MCF 10A (cell line): ENCODE data around the gene CDH3. TPM values are rescaled to one million over a fixed set of nuclear protein-coding genes. Genes with fewer than 3 reads are reported as not detected.

Experiments
- BruUV-seq: library from RNA; stranded (reverse); fragments of 400-500 nt; replicated peaks from 2 replicates; lab custom pipeline; 2021; lab: Mats Ljungman, UMichigan
- CTCF ChIA-PET: fragments of 300-600 bp; sonication (Branson Sonifier 250); formaldehyde crosslinking; extraction: SDS; loops from one replicate; lab custom pipeline; 2021; ENCODE audit warnings: antibody characterized with exemption, inconsistent platforms; lab: Yijun Ruan, JAX
- POLR2A ChIA-PET: fragments of 300-600, 350-650 bp; sonication (Branson Sonifier 250); formaldehyde crosslinking; extraction: SDS; loops from one replicate; lab custom pipeline; 2020; ENCODE audit warnings: antibody characterized with exemption, inconsistent platforms; lab: Yijun Ruan, JAX
- DNase-seq: peaks from one replicate; pipeline ENCODE4 v3.0.0-alpha.2; 2018; ENCODE audit not compliant: unreplicated experiment
- H3K27ac Mint-ChIP-seq: one replicate; pipeline ENCODE4 v1.8.0; 2022; ENCODE audit warnings: mild to moderate bottlenecking, low read depth, mixed read lengths; ENCODE audit not compliant: unreplicated experiment
- H3K27me3 Mint-ChIP-seq: one replicate; pipeline ENCODE4 v1.8.0; 2022; ENCODE audit warnings: mixed read lengths; ENCODE audit not compliant: insufficient read depth, unreplicated experiment
- H3K36me3 Mint-ChIP-seq: one replicate; pipeline ENCODE4 v1.8.0; 2022; ENCODE audit warnings: mild to moderate bottlenecking, moderate library complexity, mixed read lengths; ENCODE audit not compliant: insufficient read depth, unreplicated experiment
- H3K4me1 Mint-ChIP-seq: one replicate; pipeline ENCODE4 v1.8.0; 2022; ENCODE audit warnings: mixed read lengths; ENCODE audit not compliant: insufficient read depth, unreplicated experiment
- H3K4me3 Mint-ChIP-seq: one replicate; pipeline ENCODE4 v1.8.0; 2022; ENCODE audit warnings: mild to moderate bottlenecking, moderate library complexity, mixed read lengths; ENCODE audit not compliant: unreplicated experiment
- H3K9me3 Mint-ChIP-seq: one replicate; pipeline ENCODE4 v1.8.0; 2022; ENCODE audit warnings: mixed read lengths; ENCODE audit not compliant: unreplicated experiment
- CTCF ChIP-seq: fragments of 200-600 bp; IDR thresholded peaks from one replicate; pipeline ENCODE4 v1.8.0; 2022; ENCODE audit warnings: antibody characterized with exemption, mild to moderate bottlenecking; ENCODE audit not compliant: unreplicated experiment
- intact Hi-C: fragments of 100-400 bp; cut with micrococcal nuclease; formaldehyde crosslinking; loops from 2 replicates; pipeline ENCODE4 v1.14.1; 2022
- total RNA-seq: library from RNA; stranded (reverse); gene quantifications from 2 replicates; pipeline ENCODE4 v1.2.3, GENCODE V29; 2022

Gene CDH3
- total RNA-seq, 1 experiment from 2014 or later: 107 TPM

DNA sequence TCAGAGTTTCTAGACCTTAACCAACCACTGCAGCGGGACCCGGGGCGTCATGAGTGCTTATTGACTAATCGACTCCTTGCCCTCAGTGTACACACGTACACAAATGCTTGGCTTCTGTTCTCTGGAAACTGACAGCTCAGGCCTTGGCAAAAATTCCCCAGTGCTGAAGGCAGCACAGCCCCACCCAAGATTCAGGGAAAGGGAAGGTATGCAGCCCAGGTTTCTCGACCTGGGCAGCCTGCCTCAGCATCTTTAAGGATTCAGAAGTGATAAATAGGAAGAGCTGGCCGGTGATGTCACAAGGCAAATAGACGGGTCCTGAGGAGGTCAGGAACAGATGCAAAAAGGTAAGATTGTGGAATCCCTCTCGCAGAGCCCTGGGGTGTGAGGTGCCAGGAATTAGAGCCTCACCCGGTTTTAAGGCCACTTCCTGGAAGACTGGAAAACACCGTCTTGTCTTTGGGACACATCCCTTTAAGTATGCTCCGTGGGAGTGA lies 9.0 kb upstream of the CDH3 start:
- BruUV-seq: no TSS peak
- CTCF ChIA-PET: interaction anchor here (0.5 to 2.8 kb wide), 6 partner anchors 24 to 115 kb away, joined by 3 to 11 read pairs (median 4); no protein-coding TSS in a partner anchor
- Mint-ChIP-seq H3K4me3 (peak overlapping the region; percentile 26), H3K36me3 (peaks cover 4% of the 10 kb centered on the region), H3K4me1 (peaks cover 19% of the 10 kb centered on the region), H3K9me3 (no peaks in the 10 kb centered on the region), H3K27ac (peak overlapping the region; percentile 76), H3K27me3 (no peaks in the 10 kb centered on the region)
- TF ChIP-seq CTCF: no peak
- POLR2A ChIA-PET: interaction anchor here (0.7 to 4.9 kb wide), 19 partner anchors 10 to 255 kb away, joined by 3 to 64 read pairs (median 8); partner anchors contain the start of genes CDH1 and CDH3
- DNase-seq: peak; percentile 82
- intact Hi-C loops: loop anchor here (5.0 kb wide), 1 partner anchor 66 kb away; no protein-coding TSS in a partner anchor

- Mint-ChIP-seq H3K4me1 (peaks cover 25% of the 10 kb centered on the region), H3K27me3 (no peaks in the 10 kb centered on the region), H3K9me3 (no peaks in the 10 kb centered on the region), H3K27ac (peak overlapping the region; percentile 76), H3K36me3 (peaks cover 6% of the 10 kb centered on the region), H3K4me3 (no peak overlapping the region)
- POLR2A ChIA-PET: interaction anchor here (1.0 to 4.9 kb wide), 16 partner anchors 10 to 100 kb away, joined by 3 to 64 read pairs (median 10); partner anchors contain the start of genes CDH1 and CDH3
- no TSS peak for BruUV-seq
- DNase-seq: no peak
- intact Hi-C loops: loop anchor here (5.0 kb wide), 1 partner anchor 65 kb away; no protein-coding TSS in a partner anchor
- no peak for TF ChIP-seq CTCF
- CTCF ChIA-PET: interaction anchor here (0.5 to 2.8 kb wide), 7 partner anchors 24 to 116 kb away, joined by 3 to 11 read pairs (median 3); no protein-coding TSS in a partner anchor
These were observed 8.3 kb upstream of the CDH3 start for GRCh38 chr16:68636818-68637217.

GRCh38 chr16:68640972-68641371 lies 4.1 kb upstream of the CDH3 start:
- ChIA-PET CTCF (interaction anchor here (0.6 to 1.4 kb wide), 2 partner anchors 51 to 301 kb away, joined by 3 to 4 read pairs; no protein-coding TSS in a partner anchor), POLR2A (interaction anchor here (0.7 kb wide), 1 partner anchor 41 kb away, joined by 4 read pairs; no protein-coding TSS in a partner anchor)
- Mint-ChIP-seq H3K4me3 (no peak overlapping the region), H3K36me3 (peaks cover 6% of the 10 kb centered on the region), H3K4me1 (peaks cover 32% of the 10 kb centered on the region), H3K9me3 (no peaks in the 10 kb centered on the region), H3K27ac (peak overlapping the region; percentile 77), H3K27me3 (no peaks in the 10 kb centered on the region)
- DNase-seq: peak; percentile 65
- no peak for TF ChIP-seq CTCF
- intact Hi-C loops: no loop called here
- BruUV-seq: no TSS peak

GRCh38 chr16:68642047-68642435 lies 3.1 kb upstream of the CDH3 start:
- BruUV-seq: no TSS peak
- no peak for TF ChIP-seq CTCF
- Mint-ChIP-seq H3K9me3 (no peaks in the 10 kb centered on the region), H3K36me3 (peaks cover 6% of the 10 kb centered on the region), H3K27ac (no peak overlapping the region), H3K27me3 (no peaks in the 10 kb centered on the region), H3K4me3 (no peak overlapping the region), H3K4me1 (peaks cover 23% of the 10 kb centered on the region)
- DNase-seq: no peak
- CTCF ChIA-PET: interaction anchor here (0.6 to 1.4 kb wide), 2 partner anchors 42 to 52 kb away, joined by 3 to 4 read pairs; no protein-coding TSS in a partner anchor
- intact Hi-C loops: no loop called here
- POLR2A ChIA-PET: interaction anchor here (8.9 kb wide), 1 partner anchor 16 kb away, joined by 162 read pairs; no protein-coding TSS in a partner anchor
